ENCODE results near the gene TINCR.

Gene TINCR

DNA sequence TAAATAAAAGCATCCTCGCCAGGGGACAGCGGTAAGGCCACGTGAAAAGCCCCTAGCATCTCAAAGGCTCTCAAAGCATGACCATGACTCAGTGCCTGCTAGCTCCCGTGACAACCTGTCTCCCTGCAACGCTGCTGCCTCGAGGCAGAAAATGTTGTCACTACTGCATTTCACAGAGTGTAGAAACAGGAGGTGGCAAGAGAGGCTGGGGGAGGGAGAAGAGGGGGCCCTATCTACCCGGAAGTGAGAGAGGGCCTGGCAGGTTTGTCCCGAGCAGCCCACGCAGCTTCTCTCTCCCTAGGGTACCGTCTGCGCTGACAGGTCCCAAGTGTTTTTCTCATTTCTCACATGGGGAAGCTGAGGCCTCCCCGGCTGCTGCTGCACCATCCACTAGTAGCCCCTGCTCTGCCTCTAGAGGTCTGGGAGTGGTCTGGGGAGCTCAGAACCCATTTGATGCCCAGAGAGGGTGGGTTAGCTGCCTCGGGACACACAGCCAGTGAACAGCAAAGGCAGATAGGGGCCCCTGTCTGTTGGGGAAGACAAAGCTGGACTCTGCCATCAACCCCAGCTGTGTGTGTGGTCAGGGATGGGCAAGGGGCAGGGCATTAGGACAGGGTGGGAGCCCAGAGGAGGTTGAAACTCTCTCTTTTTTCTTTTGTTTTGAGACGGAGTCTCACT is 3.7 kb downstream of the TINCR start:
- no peak overlapping the region for H3K27ac ChIP-seq
- TF ChIP-seq ZFX (IDR thresholded peaks at IDR 0.05; ENCODE audit: borderline replicate concordance) = no peak
- TF ChIP-seq, protein P1, sequence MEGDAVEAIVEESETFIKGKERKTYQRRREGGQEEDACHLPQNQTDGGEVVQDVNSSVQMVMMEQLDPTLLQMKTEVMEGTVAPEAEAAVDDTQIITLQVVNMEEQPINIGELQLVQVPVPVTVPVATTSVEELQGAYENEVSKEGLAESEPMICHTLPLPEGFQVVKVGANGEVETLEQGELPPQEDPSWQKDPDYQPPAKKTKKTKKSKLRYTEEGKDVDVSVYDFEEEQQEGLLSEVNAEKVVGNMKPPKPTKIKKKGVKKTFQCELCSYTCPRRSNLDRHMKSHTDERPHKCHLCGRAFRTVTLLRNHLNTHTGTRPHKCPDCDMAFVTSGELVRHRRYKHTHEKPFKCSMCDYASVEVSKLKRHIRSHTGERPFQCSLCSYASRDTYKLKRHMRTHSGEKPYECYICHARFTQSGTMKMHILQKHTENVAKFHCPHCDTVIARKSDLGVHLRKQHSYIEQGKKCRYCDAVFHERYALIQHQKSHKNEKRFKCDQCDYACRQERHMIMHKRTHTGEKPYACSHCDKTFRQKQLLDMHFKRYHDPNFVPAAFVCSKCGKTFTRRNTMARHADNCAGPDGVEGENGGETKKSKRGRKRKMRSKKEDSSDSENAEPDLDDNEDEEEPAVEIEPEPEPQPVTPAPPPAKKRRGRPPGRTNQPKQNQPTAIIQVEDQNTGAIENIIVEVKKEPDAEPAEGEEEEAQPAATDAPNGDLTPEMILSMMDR (IDR thresholded peaks at IDR 0.05) = no peak

DNA sequence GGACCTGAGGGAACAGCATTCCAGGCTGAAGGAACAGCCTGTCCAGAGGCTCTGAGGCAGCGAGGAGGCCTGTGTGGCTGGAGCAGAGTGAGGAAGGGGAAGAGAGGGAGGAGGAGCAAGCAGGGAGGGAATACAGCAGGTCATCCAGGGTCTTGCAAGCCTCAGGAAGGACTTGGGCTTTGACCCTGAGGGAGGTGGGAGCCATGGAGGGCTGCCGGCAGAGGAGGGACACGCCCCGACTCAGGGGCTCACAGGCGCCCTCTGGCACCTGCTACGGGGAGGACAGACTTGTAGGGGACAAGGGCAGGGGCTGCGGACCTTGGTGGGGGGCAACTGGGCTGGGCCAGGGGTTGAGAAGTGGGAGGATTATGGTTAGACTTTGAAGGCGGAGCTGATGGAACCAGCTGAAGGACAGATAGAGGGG is 4.7 kb downstream of the TINCR start:
- no peak overlapping the region for H3K27ac ChIP-seq
- TF ChIP-seq ZFX (IDR thresholded peaks at IDR 0.05; ENCODE audit: borderline replicate concordance) = no peak
- TF ChIP-seq, protein P1 (IDR thresholded peaks at IDR 0.05) = peak; percentile 28

DNA sequence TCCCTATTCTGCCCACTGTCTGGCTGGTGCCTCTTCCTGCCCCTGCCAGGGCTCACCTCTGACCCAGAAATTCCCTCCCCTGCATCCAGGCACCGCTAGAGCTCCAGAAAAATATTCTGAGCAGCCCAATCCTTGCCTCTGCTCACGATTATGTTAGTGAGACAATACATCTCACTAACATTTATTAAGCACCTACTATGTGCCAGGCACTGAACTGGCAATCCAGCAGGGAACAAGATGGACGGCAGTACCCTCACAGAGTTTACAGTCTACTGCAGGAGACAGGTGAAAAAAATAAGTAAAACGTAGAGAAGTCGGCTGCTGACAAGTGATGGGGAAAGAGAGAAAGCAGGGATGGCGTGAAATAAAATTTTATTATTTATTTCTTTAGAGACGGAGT is 5.5 kb downstream of the TINCR start:
- TF ChIP-seq ZFX (IDR thresholded peaks at IDR 0.05; ENCODE audit: borderline replicate concordance) = no peak
- TF ChIP-seq, protein P1 (IDR thresholded peaks at IDR 0.05) = no peak
- H3K27ac ChIP-seq = no peak overlapping the region

GRCh38 chr19:5561559-5561958 is 6.2 kb downstream of the TINCR start:
- TF ChIP-seq ZFX (IDR thresholded peaks at IDR 0.05; ENCODE audit: borderline replicate concordance) = no peak
- TF ChIP-seq, protein P1 (IDR thresholded peaks at IDR 0.05) = peak; percentile 62
- H3K27ac ChIP-seq = no peak overlapping the region

GRCh38 chr19:5560156-5560555 is 7.6 kb downstream of the TINCR start:
- H3K27ac ChIP-seq = no peak overlapping the region
- TF ChIP-seq ZFX (IDR thresholded peaks at IDR 0.05; ENCODE audit: borderline replicate concordance) = no peak
- TF ChIP-seq, protein P1 (IDR thresholded peaks at IDR 0.05) = no peak

- H3K27ac ChIP-seq = no peak overlapping the region
- no peak for TF ChIP-seq ZFX (IDR thresholded peaks at IDR 0.05; ENCODE audit: borderline replicate concordance)
- TF ChIP-seq, protein P1 (IDR thresholded peaks at IDR 0.05) = no peak
These were observed 8.0 kb downstream of the TINCR start for GRCh38 chr19:5559804-5560133.

GRCh38 chr19:5558101-5558621 is 9.6 kb downstream of the TINCR start:
- TF ChIP-seq, protein P1 (IDR thresholded peaks at IDR 0.05) = no peak
- TF ChIP-seq ZFX (IDR thresholded peaks at IDR 0.05; ENCODE audit: borderline replicate concordance) = no peak
- no peak overlapping the region for H3K27ac ChIP-seq
